Measurements from ENCODE around the gene IGFBP2.

The IGFBP2 gene

DNA sequence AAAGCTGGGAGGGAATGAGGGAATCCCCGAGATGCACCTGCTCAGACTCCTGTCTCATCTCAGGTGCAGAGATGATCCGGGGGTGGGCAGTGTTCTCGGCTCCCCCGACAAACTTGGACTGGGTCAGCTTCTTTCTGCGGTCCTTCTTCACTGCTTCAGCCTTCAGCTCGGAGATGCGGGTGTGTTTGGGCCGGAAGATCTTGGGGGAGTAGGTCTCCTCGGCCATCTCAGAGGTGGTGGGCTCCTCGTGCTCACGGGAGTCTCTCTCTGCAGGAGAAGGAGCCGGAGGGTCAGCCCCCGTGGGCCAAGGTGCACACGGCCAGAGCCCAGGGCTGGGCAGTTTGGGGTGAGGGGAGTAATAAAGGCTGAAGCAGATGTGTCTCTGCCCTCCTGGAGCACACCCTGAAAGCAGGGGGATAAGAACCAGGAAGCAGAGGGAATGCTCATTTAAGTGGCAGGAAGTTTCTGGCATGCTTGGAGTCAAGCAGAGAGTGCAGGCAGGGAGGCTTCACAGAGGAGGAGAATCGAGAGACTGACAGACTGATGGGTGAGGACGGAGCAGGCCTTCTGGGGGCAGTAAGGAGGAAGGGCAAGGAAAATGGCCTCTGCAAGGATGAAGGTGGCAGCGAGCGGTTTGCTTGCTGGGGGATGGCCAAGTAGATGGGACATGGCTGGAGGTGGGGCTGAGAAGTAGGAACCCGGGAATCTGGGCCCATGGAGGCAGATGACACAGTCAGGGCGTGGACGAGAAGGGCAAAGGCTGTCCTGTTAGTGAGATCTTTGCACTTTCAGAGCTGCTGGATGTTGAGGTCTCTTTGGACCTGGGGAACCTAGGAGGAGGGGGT, 45.8 kb downstream of the IGFBP2 start:
- DNase-seq (ENCODE audit: extremely low spot score, insufficient read length, low read depth) (no peak), FAIRE-seq (no peak)

DNA sequence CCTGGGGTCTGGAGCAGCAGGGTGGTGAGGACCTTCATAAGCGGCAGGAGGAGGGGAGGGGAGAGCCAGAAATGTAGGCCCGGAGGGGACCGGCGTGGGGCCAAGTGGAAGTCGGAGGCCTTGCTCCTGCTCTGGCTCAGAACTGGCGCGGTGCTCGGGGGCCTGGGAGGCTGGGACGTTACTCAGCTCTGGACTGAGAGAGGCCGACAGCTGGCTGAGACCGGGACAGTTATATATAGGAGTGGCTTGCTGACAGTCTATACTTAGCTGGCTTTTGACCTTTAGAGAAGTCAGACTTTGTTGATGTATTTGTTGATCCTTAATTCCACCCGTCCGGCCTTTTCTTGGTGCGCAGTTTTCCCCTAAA, 46.4 kb downstream of the IGFBP2 start:
- FAIRE-seq, result no peak

DNA sequence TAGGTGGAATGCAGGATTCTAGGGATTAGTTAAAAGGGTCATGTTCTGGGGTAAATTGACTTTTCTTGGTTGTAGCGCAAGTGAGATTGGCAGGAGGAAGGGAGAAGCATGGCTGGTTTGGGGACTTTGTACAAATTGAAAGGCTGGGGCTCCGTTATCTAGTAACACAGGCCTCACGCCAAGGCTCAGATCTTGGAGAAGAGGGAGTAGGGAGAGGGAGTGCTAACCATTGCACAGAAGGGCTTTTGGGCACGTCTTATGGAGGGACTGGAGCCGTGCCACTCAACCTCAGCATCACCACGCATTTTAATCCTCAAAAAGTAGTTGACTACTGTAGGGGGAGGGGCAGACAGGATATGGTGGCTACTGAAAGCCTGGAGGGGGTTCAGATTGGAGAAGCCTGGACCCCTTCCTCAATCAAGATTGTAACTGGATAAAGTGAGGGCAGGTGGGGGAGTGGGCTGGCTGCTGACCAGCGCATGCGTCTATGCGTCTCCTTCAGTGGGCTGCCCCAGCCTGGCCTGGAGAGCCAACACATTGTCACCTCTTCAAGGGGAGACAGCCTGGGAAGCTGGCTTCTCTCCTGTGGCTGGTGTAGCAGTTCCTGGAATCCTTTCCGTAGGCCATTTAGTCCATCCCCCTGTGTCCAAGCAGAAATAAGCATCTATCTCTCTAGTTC, 47.9 kb downstream of the IGFBP2 start:
- no peak for DNase-seq (ENCODE audit: extremely low spot score, insufficient read length, low read depth)
- no peak for FAIRE-seq

More for the DNA sequence above, 46.4 kb downstream of the IGFBP2 start:
- no peak for DNase-seq (ENCODE audit: extremely low spot score, insufficient read length, low read depth)

DNA sequence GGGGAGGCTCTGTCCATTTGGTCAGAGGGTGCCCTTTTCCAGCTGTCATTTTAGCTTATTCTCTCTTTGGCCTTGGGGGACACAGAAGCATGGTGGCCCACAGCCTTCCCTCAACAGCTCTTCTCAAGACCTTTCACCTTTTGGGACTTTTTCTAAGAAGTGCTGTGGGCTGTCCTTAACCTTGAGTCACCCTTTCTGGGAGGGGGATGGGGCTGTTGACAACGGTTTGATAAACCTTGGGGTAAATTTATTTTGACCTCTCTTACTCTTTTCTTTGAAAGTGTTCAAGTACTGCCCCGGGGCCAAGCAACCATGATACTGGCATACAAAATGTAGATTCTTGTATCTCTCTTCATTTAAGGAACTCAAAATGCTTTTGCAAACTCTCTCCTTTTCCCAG, 48.5 kb downstream of the IGFBP2 start:
- FAIRE-seq (no peak), DNase-seq (ENCODE audit: extremely low spot score, insufficient read length, low read depth) (no peak)

DNA sequence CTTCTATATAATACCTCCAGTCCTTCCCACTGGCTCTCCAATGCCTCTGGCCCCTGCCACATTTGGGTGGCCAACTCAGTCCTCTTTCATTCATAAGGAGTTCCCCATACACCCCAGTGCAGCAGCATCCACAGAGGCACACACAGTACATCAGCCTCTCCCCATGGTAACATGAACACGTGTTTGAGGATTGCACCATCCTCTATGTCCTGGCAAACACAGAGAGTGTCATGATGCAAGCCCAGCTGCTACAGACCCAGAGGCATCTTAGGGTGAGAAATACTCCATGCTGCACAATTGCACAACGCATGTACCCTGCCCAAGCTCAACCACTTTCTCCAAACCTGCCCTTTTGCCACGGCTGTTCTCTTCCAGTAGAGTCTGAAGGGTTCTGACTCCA, 50.6 kb downstream of the IGFBP2 start:
- DNase-seq (ENCODE audit: extremely low spot score, insufficient read length, low read depth) (no peak), FAIRE-seq (no peak)

DNA sequence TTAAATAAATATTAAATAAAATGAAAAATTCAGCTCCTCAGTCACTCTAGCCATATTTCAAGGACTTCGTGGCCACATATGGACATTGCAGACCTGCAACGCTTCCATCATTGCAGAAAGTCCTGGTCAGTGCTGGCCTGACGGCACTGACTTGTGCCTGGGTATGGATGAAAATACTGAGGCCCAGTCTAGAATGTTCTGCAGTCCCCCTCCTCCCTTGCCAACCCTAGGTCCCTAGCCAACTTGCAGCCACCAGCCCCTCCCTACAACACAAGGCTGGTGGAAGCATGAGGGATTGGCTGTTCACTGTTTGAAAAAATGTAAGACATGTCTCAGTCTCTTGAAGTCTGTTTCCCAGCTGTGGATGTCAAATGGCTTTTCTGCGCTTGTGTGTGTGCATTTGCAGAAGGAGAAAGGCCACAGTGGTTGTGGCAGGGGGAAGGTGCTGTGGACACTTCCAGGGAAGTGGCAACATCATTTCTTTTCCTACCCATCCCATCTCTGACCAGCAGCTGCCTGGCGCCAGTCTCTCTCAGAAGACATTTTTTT, 52.2 kb downstream of the IGFBP2 start:
- FAIRE-seq (no peak), DNase-seq (ENCODE audit: extremely low spot score, insufficient read length, low read depth) (no peak)

- DNase-seq (ENCODE audit: extremely low spot score, insufficient read length, low read depth) (no peak), FAIRE-seq (no peak)
Observed at GRCh38 chr2:216687111-216687510, 53.9 kb downstream of the IGFBP2 start.

GRCh38 chr2:216687646-216688045, 54.4 kb downstream of the IGFBP2 start:
- FAIRE-seq (no peak), DNase-seq (ENCODE audit: extremely low spot score, insufficient read length, low read depth) (no peak)

- no peak for DNase-seq (ENCODE audit: extremely low spot score, insufficient read length, low read depth)
Observed at GRCh38 chr2:216688731-216689340, 55.6 kb downstream of the IGFBP2 start.

DNA sequence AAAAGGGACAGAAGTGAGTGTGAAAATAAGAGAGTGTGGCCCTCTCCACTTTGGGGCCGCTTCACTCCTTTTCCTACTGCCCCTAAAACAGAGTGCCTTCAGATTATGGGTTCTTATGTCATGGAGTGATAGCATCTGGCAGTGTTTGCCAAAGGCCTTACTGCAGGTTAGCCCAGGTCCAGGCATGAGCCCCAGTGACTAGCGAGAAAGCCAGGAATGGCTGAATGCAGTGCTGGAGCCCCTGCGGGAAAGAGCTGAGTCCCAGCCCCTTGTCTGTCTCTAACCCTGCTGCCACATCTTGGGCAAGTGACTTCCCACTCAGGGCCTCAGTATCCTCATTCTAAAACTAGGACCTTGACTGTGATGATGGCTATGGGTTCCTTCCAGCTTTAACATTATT, 56.2 kb downstream of the IGFBP2 start:
- no peak for FAIRE-seq

More at GRCh38 chr2:216688731-216689340, 55.6 kb downstream of the IGFBP2 start:
- no peak for FAIRE-seq

GRCh38 chr2:216690456-216690852, 57.2 kb downstream of the IGFBP2 start:
- DNase-seq (ENCODE audit: extremely low spot score, insufficient read length, low read depth), result no peak
- FAIRE-seq, result no peak

More for the DNA sequence above, 56.2 kb downstream of the IGFBP2 start:
- DNase-seq (ENCODE audit: extremely low spot score, insufficient read length, low read depth), result no peak

- FAIRE-seq, result no peak
- DNase-seq (ENCODE audit: extremely low spot score, insufficient read length, low read depth), result no peak
Observed at GRCh38 chr2:216690853-216691741, 57.9 kb downstream of the IGFBP2 start.

DNA sequence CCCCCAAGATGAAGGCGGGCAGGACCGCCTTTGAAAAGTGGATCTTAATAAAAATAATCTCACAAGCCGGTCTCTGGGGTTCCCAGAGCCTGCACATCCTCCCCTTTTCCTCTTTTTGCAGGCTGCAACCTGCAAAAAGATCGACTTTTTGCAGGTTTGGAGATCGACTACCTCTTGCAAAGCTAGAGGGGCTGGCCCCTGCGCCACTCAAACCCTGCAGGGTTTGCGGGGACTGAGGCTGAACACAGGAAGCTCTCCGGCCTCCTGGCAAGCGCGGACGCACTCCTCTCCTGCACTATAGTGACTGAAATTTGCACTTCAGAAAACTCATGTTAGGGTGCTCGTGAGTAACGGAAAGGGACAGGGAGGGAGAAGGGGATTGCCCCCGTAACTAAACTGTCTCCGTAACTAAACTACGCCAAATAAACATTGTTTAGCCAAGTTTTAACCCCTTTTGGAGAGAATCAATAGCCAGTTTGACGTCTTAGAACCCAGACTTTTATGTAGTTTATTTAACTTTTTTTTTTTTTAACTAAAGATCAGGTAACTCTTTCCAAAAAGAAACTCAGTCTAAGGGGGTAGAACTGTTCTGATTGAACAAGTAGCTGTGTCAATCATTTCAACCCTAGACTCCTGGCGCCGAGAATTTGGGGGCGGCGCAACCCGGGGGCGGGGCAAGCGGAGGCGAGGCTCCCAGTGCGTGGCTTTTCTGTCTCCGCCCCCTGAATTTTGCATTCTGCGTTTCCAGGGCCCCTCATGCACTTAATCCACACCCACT, 59.6 kb downstream of the IGFBP2 start:
- FAIRE-seq (no peak), DNase-seq (ENCODE audit: extremely low spot score, insufficient read length, low read depth) (no peak)

DNA sequence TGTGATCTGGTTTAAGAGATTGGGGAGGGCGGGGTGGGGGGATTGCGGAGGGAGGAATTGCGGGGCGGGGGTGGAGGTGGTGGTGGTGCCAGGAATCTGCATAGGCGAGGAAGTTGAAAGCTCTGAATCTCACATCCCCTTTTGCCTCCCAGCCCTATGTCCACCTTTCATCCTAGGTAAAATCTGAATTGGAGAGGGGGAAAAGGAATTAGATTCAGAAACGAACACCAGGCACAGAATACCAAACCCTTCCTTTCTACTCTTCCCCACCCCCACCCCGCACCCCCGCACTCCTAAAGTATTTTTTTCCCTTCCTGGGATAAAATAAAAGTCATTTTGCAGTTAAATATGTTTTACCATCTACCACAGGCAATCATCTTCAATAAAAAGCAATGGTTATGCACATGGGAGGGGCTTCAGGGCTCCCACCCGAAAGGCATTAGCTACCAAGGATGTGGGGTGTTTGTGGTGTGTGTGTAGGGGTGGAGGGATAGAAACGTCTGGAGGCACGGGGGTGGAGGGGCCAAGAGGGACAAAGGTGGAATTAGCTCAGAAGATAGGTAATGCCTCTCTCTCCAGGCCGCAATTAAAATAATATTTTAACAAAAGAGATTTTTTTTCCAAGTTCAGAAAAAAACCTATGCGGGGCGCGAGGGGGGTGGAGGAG, 60.3 kb downstream of the IGFBP2 start:
- DNase-seq (ENCODE audit: extremely low spot score, insufficient read length, low read depth), result no peak
- FAIRE-seq, result no peak

GRCh38 chr2:216694082-216694825, 61.0 kb downstream of the IGFBP2 start:
- no peak for DNase-seq (ENCODE audit: extremely low spot score, insufficient read length, low read depth)
- no peak for FAIRE-seq

- no peak for FAIRE-seq
- no peak for DNase-seq (ENCODE audit: extremely low spot score, insufficient read length, low read depth)
Observed at GRCh38 chr2:216694826-216695217, 61.6 kb downstream of the IGFBP2 start.

GRCh38 chr2:216695401-216695821, 62.2 kb downstream of the IGFBP2 start, which contains the start of gene IGFBP5:
TSS of gene IGFBP5 (minus strand) at chr2:216695549. CDS start at chr2:216694775, 774 bp downstream.
- DNase-seq (ENCODE audit: extremely low spot score, insufficient read length, low read depth) (no peak), FAIRE-seq (no peak)

GRCh38 chr2:216696321-216696720, 63.1 kb downstream of the IGFBP2 start:
- no peak for DNase-seq (ENCODE audit: extremely low spot score, insufficient read length, low read depth)

More at GRCh38 chr2:216696321-216696720, 63.1 kb downstream of the IGFBP2 start:
- FAIRE-seq, result no peak

All from GM18507 (cell line).